ENCODE results near the gene ERC1.

DNA sequence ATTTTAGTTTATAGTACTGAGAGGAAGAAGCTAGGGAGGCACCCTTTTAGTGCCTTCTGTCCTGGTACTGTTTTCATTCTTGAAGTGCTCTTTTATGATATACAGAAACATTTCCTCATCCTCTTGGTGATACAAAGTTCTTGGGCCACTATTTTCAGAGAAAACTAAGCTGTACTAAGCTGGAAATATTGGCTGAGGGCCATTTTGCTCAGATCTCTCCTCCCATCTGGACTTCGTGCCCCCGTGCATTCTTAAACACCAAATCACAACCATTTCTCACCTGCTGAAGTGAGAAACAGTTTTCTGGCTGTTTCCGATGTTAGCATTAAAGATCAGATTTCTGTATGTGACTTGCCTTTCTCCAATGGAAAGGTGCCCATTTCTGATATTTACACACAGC is 444.4 kb downstream of the ERC1 start:
- TF ChIP-seq POLR2A (IDR thresholded peaks at IDR 0.05), result no peak
- TF ChIP-seq, protein P1, sequence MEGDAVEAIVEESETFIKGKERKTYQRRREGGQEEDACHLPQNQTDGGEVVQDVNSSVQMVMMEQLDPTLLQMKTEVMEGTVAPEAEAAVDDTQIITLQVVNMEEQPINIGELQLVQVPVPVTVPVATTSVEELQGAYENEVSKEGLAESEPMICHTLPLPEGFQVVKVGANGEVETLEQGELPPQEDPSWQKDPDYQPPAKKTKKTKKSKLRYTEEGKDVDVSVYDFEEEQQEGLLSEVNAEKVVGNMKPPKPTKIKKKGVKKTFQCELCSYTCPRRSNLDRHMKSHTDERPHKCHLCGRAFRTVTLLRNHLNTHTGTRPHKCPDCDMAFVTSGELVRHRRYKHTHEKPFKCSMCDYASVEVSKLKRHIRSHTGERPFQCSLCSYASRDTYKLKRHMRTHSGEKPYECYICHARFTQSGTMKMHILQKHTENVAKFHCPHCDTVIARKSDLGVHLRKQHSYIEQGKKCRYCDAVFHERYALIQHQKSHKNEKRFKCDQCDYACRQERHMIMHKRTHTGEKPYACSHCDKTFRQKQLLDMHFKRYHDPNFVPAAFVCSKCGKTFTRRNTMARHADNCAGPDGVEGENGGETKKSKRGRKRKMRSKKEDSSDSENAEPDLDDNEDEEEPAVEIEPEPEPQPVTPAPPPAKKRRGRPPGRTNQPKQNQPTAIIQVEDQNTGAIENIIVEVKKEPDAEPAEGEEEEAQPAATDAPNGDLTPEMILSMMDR (IDR thresholded peaks at IDR 0.05), result no peak
- no peak for TF ChIP-seq EP300 (IDR thresholded peaks at IDR 0.05)

Data from suprapubic skin (tissue), 3 donors.